Thyroid gland (tissue), 4 donors: ENCODE data around the gene ANXA6.

Experiments used
- POLR2A ChIP-seq, 2 donors: fragments of 450-650 bp; IDR thresholded peaks; one replicate each; pipeline ENCODE4 v1.6.1; 2017; ENCODE audit warnings: antibody characterized with exemption in 2 of 2, mild to moderate bottlenecking in 2 of 2, moderate library complexity in 1 of 2
- TF ChIP-seq, protein P1 (sequence below), 6 experiments: fragments of 200-600 bp in 3 of 6; fragments of 450-650 bp in 3 of 6; sonication (generic) in 3 of 6; IDR thresholded peaks; one replicate each; pipeline ENCODE4 v1.5.1; 2016 to 2019; ENCODE audit warnings: antibody characterized with exemption in 6 of 6, mild to moderate bottlenecking in 2 of 6, inconsistent platforms in 1 of 6, moderate library complexity in 1 of 6

DNA sequence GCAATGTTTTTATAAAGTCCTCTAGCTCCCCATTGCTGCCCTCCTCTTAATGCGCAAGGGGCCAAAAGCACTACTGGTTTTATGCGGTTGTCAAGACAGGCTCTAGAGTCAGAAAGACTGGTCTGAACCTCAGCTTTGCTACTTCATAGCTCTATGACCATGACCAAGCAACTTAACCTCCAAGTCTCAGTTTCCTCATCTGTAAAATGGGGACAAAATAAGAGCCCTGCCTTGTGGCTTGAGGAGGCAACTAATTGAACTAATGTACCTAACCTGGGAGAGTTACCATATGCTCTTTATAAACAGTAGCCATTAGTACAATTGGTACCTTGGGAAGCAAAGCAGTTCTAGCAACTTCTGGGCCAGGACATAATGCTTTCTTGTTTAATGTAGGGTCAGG is 36.5 kb downstream of the ANXA6 start:
- TF ChIP-seq POLR2A (IDR thresholded peaks at IDR 0.05) = no peak
- TF ChIP-seq, protein P1, sequence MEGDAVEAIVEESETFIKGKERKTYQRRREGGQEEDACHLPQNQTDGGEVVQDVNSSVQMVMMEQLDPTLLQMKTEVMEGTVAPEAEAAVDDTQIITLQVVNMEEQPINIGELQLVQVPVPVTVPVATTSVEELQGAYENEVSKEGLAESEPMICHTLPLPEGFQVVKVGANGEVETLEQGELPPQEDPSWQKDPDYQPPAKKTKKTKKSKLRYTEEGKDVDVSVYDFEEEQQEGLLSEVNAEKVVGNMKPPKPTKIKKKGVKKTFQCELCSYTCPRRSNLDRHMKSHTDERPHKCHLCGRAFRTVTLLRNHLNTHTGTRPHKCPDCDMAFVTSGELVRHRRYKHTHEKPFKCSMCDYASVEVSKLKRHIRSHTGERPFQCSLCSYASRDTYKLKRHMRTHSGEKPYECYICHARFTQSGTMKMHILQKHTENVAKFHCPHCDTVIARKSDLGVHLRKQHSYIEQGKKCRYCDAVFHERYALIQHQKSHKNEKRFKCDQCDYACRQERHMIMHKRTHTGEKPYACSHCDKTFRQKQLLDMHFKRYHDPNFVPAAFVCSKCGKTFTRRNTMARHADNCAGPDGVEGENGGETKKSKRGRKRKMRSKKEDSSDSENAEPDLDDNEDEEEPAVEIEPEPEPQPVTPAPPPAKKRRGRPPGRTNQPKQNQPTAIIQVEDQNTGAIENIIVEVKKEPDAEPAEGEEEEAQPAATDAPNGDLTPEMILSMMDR (IDR thresholded peaks at IDR 0.05) = no peak
